ENCODE results near the gene DDIT3.
A peak's percentile ranks its signal among the peaks of the same experiment; 100 is the strongest.
"Not testable (repeated sequence)": the region's sequence is repeated elsewhere in the genome, so short reads cannot be mapped to it uniquely, and the experiment has no call there.

The DDIT3 gene

GRCh38 chr12:57511588-57512325, 8.6 kb downstream of the DDIT3 start:
- no peak for DNase-seq

- no peak for DNase-seq
Observed at GRCh38 chr12:57511161-57511560, 9.2 kb downstream of the DDIT3 start.

- not testable (repeated sequence) for DNase-seq
Observed at GRCh38 chr12:57507796-57508195, 12.5 kb downstream of the DDIT3 start.

GRCh38 chr12:57506541-57506940, 13.8 kb downstream of the DDIT3 start:
- not testable (repeated sequence) for DNase-seq

GRCh38 chr12:57502311-57502969, 17.9 kb downstream of the DDIT3 start:
- DNase-seq, result not testable (repeated sequence)

GRCh38 chr12:57500213-57500612, 20.1 kb downstream of the DDIT3 start:
- no peak for DNase-seq

- no peak for DNase-seq
Observed at GRCh38 chr12:57498571-57498970, 21.7 kb downstream of the DDIT3 start.

GRCh38 chr12:57498132-57498502, 22.2 kb downstream of the DDIT3 start:
- no peak for DNase-seq

- no peak for DNase-seq
Observed at GRCh38 chr12:57497223-57498131, 22.8 kb downstream of the DDIT3 start.

GRCh38 chr12:57496822-57497221, 23.5 kb downstream of the DDIT3 start:
- DNase-seq, result no peak

- not testable (repeated sequence) for DNase-seq
Observed at GRCh38 chr12:57495051-57495701, 25.1 kb downstream of the DDIT3 start.

GRCh38 chr12:57491393-57492280, 28.7 kb downstream of the DDIT3 start:
- no peak for DNase-seq

- no peak for DNase-seq
Observed at GRCh38 chr12:57490126-57490525, 30.2 kb downstream of the DDIT3 start.

- DNase-seq, result no peak
Observed at GRCh38 chr12:57489157-57489641, 31.1 kb downstream of the DDIT3 start.

- DNase-seq, result no peak
Observed at GRCh38 chr12:57488402-57489156, 31.7 kb downstream of the DDIT3 start.

- peak; percentile 96 for DNase-seq
Observed at GRCh38 chr12:57487597-57488401, 32.5 kb downstream of the DDIT3 start, which contains the start of gene MARS1. MARS1 (plus strand) TSS chr12:57488068; CDS start chr12:57488091, 23 bp downstream.

GRCh38 chr12:57487055-57487596, 33.2 kb downstream of the DDIT3 start:
- DNase-seq, result no peak

- DNase-seq, result no peak
Observed at GRCh38 chr12:57485695-57486094, 34.6 kb downstream of the DDIT3 start.

GRCh38 chr12:57483466-57483865, 36.8 kb downstream of the DDIT3 start:
- no peak for DNase-seq

GRCh38 chr12:57481671-57482070, 38.6 kb downstream of the DDIT3 start:
- DNase-seq, result no peak
